Astrocyte (in vitro differentiated cells and primary cell): ENCODE data around the gene ANKIB1. TPM values are rescaled to one million over a fixed set of nuclear protein-coding genes. Genes with fewer than 3 reads are reported as not detected.

Experiments used
- DNase-seq: peaks from one replicate; pipeline ENCODE4 v3.0.0-alpha.2; 2010; ENCODE audit warnings: low read depth
- FAIRE-seq: peaks from 2 replicates; lab custom pipeline; 2011; peaks lifted over from hg19 to GRCh38; lab: Jason Lieb, UNC
- H2AFZ ChIP-seq: 2 replicates; pipeline ENCODE4 v1.6.0; 2012; ENCODE audit warnings: low read depth, low read length, inconsistent platforms
- H3K27ac ChIP-seq: 2 replicates; pipeline ENCODE4 v1.5.1; 2011; ENCODE audit warnings: low read depth, low read length, inconsistent platforms
- H3K27me3 ChIP-seq: 2 replicates; pipeline ENCODE4 v1.6.0; 2011; ENCODE audit warnings: low read length, inconsistent platforms; ENCODE audit not compliant: insufficient read depth
- H3K36me3 ChIP-seq: 2 replicates; pipeline ENCODE4 v1.5.1; 2011; ENCODE audit warnings: low read length, inconsistent platforms; ENCODE audit not compliant: insufficient read depth
- H3K4me1 ChIP-seq: 2 replicates; pipeline ENCODE4 v1.5.1; 2011; ENCODE audit warnings: low read length, inconsistent platforms; ENCODE audit not compliant: insufficient read depth
- H3K4me2 ChIP-seq: 2 replicates; pipeline ENCODE4 v1.6.0; 2012; ENCODE audit warnings: low read length, inconsistent platforms
- H3K4me3 ChIP-seq: 2 replicates; pipeline ENCODE4 v1.5.1; 2011; ENCODE audit warnings: low read depth, mild to moderate bottlenecking, low read length, inconsistent platforms; ENCODE audit not compliant: insufficient read depth
- H3K79me2 ChIP-seq: 2 replicates; pipeline ENCODE4 v1.6.0; 2012; ENCODE audit warnings: mild to moderate bottlenecking, low read length, inconsistent platforms; ENCODE audit not compliant: insufficient read depth
- H3K9ac ChIP-seq: 2 replicates; pipeline ENCODE4 v1.6.0; 2012; ENCODE audit warnings: mild to moderate bottlenecking, low read length, inconsistent platforms
- H3K9me3 ChIP-seq: 2 replicates; pipeline ENCODE4 v1.5.1; 2012; ENCODE audit warnings: low read depth, mild to moderate bottlenecking, low read length, inconsistent platforms; ENCODE audit not compliant: insufficient read depth
- H4K20me1 ChIP-seq: 2 replicates; pipeline ENCODE4 v1.6.0; 2012; ENCODE audit warnings: low read length, inconsistent platforms; ENCODE audit not compliant: insufficient read depth
- H3K27ac Mint-ChIP-seq: one replicate; pipeline ENCODE4 v1.8.0; 2021; ENCODE audit warnings: mild to moderate bottlenecking, mixed read lengths; ENCODE audit not compliant: unreplicated experiment
- H3K27me3 Mint-ChIP-seq: one replicate; pipeline ENCODE4 v1.8.0; 2021; ENCODE audit warnings: low read depth, mixed read lengths; ENCODE audit not compliant: unreplicated experiment
- H3K36me3 Mint-ChIP-seq: one replicate; pipeline ENCODE4 v1.8.0; 2021; ENCODE audit warnings: low read depth, mixed read lengths; ENCODE audit not compliant: unreplicated experiment
- H3K4me1 Mint-ChIP-seq: one replicate; pipeline ENCODE4 v1.8.0; 2021; ENCODE audit warnings: low read depth, mixed read lengths; ENCODE audit not compliant: unreplicated experiment
- H3K4me3 Mint-ChIP-seq: one replicate; pipeline ENCODE4 v1.8.0; 2021; ENCODE audit warnings: mild to moderate bottlenecking, moderate library complexity, mixed read lengths; ENCODE audit not compliant: unreplicated experiment
- H3K9me3 Mint-ChIP-seq: one replicate; pipeline ENCODE4 v1.8.0; 2021; ENCODE audit warnings: mild to moderate bottlenecking, mixed read lengths; ENCODE audit not compliant: unreplicated experiment
- EZH2 ChIP-seq: IDR thresholded peaks from 2 replicates; pipeline ENCODE4 v1.6.1; 2012; ENCODE audit warnings: mild to moderate bottlenecking, low read length, inconsistent platforms; ENCODE audit not compliant: insufficient read depth
- total RNA-seq: library from RNA; stranded (reverse); gene quantifications from 2 replicates; pipeline ENCODE4 v1.2.1, GENCODE V29; 2021
- TF ChIP-seq, protein P1 (sequence below): IDR thresholded peaks from 2 replicates; pipeline ENCODE4 v1.5.1; 2011; ENCODE audit warnings: low read depth, mild to moderate bottlenecking, inconsistent platforms, low read length, moderate library complexity; ENCODE audit not compliant: insufficient read depth

The ANKIB1 gene
- total RNA-seq, 1 donor from 2014 or later: 83.3 TPM

DNA sequence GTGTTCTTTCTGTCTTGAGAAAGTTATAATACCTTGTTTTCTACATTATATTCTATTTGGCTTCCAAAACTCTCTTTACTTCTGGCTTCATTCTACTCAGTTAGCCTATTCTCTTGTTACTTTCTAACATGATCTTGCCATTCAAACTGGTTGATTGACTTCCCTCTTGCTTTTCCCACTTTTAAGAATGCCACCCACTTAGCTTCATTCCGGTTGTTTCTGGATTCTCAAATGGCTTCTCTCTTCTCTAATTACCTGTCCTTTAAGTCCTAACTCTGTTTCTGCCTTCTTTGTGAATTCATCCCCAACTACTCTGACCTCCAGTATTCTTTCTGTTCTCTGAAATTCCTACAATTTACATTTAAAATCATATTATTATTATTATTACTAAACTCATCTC lies 52.0 kb downstream of the ANKIB1 start:
- H3K4me1 ChIP-seq: no peaks in the 10 kb centered on the region
- H3K4me2 ChIP-seq: no peak overlapping the region
- peaks cover 12% of the 10 kb centered on the region for H3K79me2 ChIP-seq
- H3K4me3 ChIP-seq: no peak overlapping the region
- peaks cover 4% of the 10 kb centered on the region for H3K36me3 Mint-ChIP-seq
- no peak overlapping the region for H3K9ac ChIP-seq
- H3K9me3 Mint-ChIP-seq: no peaks in the 10 kb centered on the region
- peaks cover 22% of the 10 kb centered on the region for H4K20me1 ChIP-seq
- DNase-seq (no peak), FAIRE-seq (no peak)
- H3K9me3 ChIP-seq: no peaks in the 10 kb centered on the region
- H2AFZ ChIP-seq: no peak overlapping the region
- H3K27ac ChIP-seq: no peak overlapping the region
- no peaks in the 10 kb centered on the region for H3K27me3 Mint-ChIP-seq
- H3K36me3 ChIP-seq: no peaks in the 10 kb centered on the region
- TF ChIP-seq EZH2: no peak
- TF ChIP-seq, protein P1, sequence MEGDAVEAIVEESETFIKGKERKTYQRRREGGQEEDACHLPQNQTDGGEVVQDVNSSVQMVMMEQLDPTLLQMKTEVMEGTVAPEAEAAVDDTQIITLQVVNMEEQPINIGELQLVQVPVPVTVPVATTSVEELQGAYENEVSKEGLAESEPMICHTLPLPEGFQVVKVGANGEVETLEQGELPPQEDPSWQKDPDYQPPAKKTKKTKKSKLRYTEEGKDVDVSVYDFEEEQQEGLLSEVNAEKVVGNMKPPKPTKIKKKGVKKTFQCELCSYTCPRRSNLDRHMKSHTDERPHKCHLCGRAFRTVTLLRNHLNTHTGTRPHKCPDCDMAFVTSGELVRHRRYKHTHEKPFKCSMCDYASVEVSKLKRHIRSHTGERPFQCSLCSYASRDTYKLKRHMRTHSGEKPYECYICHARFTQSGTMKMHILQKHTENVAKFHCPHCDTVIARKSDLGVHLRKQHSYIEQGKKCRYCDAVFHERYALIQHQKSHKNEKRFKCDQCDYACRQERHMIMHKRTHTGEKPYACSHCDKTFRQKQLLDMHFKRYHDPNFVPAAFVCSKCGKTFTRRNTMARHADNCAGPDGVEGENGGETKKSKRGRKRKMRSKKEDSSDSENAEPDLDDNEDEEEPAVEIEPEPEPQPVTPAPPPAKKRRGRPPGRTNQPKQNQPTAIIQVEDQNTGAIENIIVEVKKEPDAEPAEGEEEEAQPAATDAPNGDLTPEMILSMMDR: no peak
- H3K4me3 Mint-ChIP-seq: no peak overlapping the region
- no peak overlapping the region for H3K27ac Mint-ChIP-seq
- H3K4me1 Mint-ChIP-seq: peaks cover 19% of the 10 kb centered on the region
- H3K27me3 ChIP-seq: no peaks in the 10 kb centered on the region

DNA sequence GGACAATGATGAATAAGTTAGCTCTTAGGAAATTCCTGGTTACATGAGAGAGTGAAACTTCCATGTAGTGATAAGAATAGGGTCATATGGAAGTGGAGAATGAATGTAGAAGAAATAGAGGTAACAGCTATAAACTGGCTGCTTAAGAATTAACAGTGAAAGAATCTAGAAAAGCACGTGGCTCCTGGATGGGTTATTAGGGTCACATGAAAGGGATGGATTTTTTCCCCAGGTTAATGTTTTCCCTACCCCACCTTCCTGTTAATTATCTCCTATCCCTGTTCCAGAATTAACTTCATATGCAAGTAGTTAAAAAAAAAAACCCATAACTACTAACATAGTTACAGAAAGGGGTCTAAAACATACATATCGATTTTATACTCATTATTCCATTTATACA lies 58.0 kb downstream of the ANKIB1 start:
- no peak overlapping the region for H3K4me3 Mint-ChIP-seq
- no peaks in the 10 kb centered on the region for H3K4me1 ChIP-seq
- no peaks in the 10 kb centered on the region for H3K27me3 ChIP-seq
- DNase-seq: no peak
- H3K36me3 ChIP-seq: no peaks in the 10 kb centered on the region
- H3K4me2 ChIP-seq: no peak overlapping the region
- peaks cover 11% of the 10 kb centered on the region for H3K36me3 Mint-ChIP-seq
- no peak for TF ChIP-seq EZH2
- TF ChIP-seq, protein P1: no peak
- FAIRE-seq: no peak
- no peak overlapping the region for H3K27ac Mint-ChIP-seq
- no peaks in the 10 kb centered on the region for H3K79me2 ChIP-seq
- H2AFZ ChIP-seq: no peak overlapping the region
- no peak overlapping the region for H3K4me3 ChIP-seq
- no peaks in the 10 kb centered on the region for H3K9me3 ChIP-seq
- no peak overlapping the region for H3K9ac ChIP-seq
- H3K9me3 Mint-ChIP-seq: no peaks in the 10 kb centered on the region
- no peaks in the 10 kb centered on the region for H3K27me3 Mint-ChIP-seq
- H3K4me1 Mint-ChIP-seq: peaks cover 12% of the 10 kb centered on the region
- H4K20me1 ChIP-seq: peaks cover 3% of the 10 kb centered on the region
- no peak overlapping the region for H3K27ac ChIP-seq

DNA sequence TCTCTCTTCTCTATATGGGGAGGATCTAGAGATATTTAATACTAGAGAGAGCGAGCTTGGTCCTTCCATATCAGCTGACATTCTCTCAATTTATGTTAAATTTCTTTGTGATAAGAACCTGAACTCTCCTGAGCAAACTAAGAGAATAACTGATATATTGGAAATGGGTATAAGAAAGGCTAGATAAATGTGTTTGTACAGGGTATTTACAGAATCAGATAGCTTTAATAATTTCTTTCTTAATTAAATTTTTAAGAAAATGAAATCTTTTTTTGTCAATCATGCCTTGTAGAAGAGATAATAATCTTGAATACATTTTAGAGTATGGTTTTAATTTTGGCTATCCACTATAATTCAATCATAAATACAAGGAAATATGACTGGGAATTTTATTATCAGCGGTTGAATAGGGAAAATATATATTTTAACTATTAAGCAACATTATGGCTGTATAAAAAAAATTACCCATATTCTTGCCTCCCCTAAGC lies 58.7 kb downstream of the ANKIB1 start:
- TF ChIP-seq EZH2: no peak
- TF ChIP-seq, protein P1: no peak
- peaks cover 12% of the 10 kb centered on the region for H3K4me1 Mint-ChIP-seq
- H3K27me3 Mint-ChIP-seq: no peaks in the 10 kb centered on the region
- H3K36me3 ChIP-seq: no peaks in the 10 kb centered on the region
- no peak overlapping the region for H3K9ac ChIP-seq
- H3K4me1 ChIP-seq: no peaks in the 10 kb centered on the region
- FAIRE-seq: no peak
- H3K4me2 ChIP-seq: no peak overlapping the region
- H3K4me3 ChIP-seq: no peak overlapping the region
- H4K20me1 ChIP-seq: peaks cover 3% of the 10 kb centered on the region
- no peak overlapping the region for H2AFZ ChIP-seq
- H3K9me3 ChIP-seq: no peaks in the 10 kb centered on the region
- peaks cover 11% of the 10 kb centered on the region for H3K36me3 Mint-ChIP-seq
- H3K27ac Mint-ChIP-seq: no peak overlapping the region
- DNase-seq: no peak
- H3K79me2 ChIP-seq: no peaks in the 10 kb centered on the region
- no peak overlapping the region for H3K4me3 Mint-ChIP-seq
- no peak overlapping the region for H3K27ac ChIP-seq
- H3K27me3 ChIP-seq: no peaks in the 10 kb centered on the region
- H3K9me3 Mint-ChIP-seq: no peaks in the 10 kb centered on the region
